Stimulated activated CD8-positive, alpha-beta memory T cell treated with anti-CD3 and anti-CD28 coated beads, Interleukin-7, amount 100 ng/mL, for 1 hour (primary cell): Measurements from ENCODE around the gene DTYMK.
"Not testable (repeated sequence)": the region's sequence is repeated elsewhere in the genome, so short reads cannot be mapped to it uniquely, and the experiment has no call there.

Experiments
- DNase-seq, 2 donors: peaks; one replicate each; pipeline ENCODE4 v3.0.0-alpha.2; 2020; ENCODE audit warnings: low read depth in 2 of 2

DTYMK gene

DNA sequence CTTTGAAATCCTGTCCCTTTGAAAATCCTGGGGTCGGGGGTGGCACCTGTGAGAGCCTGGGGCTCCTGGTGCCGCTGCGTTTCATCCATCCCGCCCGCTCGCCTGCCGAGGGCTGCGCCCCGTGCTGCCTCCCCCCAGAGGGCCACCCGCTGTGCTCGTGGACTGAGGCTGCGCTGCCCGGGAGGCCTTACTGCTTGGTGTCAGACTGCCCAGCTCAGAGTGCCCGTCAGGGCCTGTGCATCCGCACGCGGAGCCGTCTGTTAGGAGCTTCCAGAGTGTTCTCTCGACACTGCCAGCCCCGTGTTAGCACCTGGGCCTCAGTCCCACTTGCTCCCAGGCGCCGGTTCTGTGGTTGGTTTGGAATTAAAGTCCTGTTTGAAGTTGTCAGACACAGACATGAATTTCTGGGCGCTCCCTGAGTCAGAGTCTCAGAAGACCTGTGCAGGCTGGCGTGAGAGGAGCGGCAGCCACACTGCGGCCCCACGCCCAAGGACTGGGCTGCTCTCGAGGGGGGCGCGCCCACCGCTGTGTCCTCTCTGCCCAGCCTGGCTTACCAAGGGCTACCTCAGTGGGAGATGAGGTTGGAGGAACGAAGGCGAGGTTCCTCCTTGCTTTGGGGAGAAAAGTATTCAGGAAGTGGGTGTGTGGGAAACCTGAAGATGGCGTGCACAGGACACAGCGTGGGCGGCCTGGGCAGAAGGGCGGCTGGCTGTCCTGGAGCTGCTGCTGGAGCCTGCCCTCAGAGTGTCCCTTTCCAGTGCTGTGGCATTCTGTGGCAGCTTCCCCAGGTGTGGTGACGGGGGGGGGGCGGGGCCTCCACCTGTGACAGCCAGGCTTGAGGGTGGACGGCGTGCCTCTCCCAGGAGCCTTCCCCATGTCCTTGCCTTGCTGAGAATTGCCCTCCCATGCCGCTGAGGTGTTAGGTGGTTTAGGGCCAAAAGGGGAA is 14.1 kb downstream of the DTYMK start:
- DNase-seq: no peak

DNA sequence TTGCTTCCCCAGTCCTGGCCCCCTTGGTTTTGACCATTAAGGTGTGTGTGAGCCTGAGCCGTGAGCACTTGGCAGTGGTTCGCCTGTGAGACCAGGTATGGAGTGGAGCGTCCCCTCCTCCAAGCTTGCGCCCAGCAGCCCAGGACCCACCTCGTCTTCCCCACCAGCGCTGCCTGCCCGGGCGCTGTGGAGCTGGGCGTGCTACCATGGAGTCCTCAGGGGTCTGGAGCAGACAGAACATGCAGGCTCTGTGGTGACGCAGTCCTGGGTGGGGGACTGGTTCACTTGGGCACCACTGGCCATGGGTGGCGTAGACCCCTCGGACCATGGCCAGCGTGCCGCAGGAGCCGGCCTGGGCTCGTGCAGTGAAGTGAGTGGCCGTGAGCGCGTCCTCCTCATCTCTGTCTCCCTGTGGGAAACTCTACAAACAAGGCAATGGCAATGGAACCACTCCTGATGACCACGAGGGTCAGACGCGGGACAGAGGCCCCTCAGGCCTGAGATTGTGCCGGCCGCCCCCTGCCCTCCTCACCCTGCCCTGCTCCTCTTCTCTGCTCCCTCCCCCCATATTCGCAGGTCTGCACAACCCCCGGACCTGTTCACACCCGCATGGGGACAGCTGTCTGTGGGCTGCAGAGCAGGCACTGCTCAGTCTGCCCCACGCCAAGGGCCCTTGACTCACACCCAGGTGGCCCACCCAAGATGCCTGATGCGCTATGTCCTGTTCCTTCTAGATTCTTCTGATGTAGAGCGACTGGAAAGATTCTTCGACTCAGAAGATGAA is 15.0 kb downstream of the DTYMK start:
- no peak for DNase-seq

DNA sequence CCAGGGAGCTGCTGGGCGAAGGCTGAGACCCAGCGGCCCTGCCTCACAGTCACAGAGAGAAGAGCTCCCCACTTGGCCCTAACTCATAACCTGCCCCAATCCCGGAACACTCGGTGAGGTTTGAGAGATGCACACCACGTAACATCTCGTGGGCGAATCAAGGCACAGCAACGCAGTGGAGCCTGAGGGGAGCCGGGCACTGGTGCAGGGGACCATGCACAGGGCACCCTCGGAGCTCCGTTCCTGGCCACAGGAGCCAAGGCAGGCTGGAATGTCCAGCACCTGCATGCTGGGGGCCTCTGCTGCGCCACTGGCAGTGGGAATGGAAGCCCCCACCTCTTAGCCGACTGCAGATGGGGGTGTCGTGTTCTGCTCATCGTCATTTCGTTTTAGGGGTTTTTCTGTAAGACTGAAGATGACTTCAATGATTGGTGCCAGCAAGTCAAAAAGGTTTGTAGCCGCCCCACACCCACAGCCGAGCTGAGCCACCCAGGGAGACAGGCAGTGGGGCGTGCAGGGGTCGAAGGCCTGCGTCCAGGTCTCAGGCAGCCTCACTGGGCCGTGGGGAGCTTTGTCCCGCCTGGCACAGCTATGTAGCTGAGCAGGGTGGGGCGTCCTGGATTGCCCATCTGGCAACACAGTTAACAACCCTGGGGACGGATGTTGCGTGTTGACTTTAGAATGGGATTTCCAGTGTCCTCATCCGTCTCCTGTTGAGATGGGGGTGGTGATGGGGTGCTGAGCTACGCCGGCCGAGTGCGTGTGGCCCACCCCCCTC is 16.1 kb downstream of the DTYMK start:
- no peak for DNase-seq

DNA sequence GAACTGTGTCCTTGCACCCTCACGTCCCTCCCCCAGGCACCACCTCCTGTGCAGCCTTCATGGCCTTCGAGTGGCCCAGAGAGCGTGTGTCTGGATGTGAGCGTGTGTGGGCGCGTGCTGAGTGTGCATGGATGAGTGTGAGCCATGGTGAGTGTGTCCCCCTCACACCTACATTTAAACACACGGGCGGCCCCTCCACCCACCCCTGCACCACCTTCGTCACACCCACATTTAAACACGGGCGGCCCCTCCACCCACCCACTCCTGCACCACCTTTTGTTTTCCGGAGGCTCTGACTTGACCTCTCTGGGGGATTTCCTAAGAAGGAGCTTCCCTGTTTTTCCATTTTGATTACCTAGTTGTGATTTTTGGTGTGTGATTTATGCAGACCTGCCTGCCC is 17.8 kb downstream of the DTYMK start:
- DNase-seq: no peak

DNA sequence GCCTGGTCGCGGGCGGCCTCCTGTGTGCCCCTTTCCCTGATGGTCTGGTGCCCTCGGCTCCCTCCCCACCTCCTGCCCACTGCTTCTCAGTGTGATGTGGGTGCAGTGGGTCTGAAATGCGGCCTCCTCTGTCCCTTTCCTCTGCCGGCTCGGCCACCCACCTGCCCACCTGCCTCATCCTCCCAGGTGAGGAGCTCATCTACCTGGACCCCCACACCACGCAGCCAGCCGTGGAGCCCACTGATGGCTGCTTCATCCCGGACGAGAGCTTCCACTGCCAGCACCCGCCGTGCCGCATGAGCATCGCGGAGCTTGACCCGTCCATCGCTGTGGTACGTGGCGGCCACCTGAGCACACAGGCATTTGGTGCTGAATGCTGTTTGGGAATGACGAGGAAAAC is 18.3 kb downstream of the DTYMK start:
- DNase-seq: no peak

DNA sequence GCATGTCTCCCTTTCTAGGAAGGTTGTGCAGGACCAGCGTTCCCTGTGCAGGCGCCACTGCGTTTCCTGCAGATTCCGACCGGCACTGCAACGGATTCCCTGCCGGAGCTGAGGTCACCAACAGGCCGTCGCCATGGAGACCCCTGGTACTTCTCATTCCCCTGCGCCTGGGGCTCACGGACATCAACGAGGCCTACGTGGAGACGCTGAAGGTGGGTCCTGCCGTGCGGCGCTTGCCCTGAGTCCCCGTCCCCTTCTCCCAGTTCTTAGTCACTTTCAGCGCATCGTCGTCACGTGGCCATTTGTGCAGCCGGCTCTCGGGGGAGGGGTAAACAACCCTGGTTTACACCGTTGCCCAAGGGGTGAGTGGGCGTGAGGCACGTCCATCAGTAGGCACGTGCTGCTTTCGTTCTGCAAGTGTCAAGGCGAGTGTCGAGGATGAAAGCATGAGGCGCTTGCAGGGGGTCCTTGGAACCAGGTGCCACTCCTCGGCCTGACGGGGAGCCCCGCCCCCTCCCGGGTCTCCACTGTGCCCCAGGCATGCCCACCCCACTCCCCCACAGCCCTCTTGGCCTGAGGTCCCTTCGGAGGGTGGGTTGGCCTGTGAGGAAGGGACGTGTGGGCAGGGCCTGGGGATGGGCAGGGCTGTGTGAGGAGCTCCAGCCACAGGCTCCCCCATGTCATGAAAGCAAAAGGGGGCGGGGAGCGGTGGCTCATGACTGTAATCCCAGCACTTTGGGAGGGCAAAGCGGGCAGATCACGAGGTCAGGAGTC is 19.8 kb downstream of the DTYMK start:
- no peak for DNase-seq

DNA sequence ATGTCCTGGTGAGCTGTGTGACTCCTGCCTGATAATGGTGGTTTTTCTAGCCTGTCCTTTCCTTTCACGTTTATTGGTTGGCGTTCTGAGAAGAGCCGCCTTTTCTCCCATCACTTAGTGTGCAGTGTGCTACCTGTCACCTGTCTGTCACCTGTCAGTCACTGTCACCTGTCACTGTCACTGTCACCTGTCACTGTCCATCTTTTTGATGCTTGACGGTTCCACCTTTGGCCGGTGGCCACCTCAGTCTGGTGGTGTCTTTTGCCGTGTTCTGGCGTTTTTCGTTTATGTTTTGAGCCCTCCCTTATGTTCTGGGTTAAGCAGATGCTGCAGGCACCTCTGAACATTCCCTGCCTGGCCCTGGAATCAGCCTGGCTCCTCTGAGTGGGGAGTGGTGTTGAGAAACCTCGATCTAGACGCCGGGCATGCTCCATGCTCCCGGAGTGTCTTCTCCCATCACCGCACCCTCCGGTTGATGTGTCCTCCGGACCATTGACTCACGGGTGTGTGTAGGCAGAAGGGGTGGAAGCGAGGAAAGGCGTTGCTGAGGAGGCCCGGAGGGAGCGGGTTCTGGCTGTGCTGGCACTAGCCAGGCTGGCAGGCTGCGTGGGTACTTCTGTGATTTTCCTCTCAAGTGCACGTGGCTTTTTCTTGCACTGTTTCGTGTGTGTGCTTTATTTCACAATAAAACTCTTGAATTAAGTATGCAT is 20.7 kb downstream of the DTYMK start:
- DNase-seq: no peak

DNA sequence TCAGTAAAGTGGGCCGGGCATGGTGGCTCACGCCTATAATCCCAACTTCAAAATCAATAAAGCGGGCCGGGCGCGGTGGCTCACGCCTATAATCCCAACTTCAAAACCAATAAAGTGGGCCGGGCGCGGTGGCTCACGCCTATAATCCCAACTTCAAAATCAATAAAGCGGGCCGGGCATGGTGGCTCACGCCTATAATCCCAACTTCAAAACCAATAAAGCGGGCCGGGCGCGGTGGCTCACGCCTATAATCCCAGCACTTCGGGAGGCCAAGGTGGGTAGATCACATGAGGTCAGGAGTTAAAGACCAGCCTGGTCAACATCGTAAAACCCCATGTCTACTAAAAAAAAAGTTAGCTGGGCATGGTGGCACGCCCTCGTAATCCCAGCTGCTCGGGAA is 23.9 kb downstream of the DTYMK start:
- not testable (repeated sequence) for DNase-seq

DNA sequence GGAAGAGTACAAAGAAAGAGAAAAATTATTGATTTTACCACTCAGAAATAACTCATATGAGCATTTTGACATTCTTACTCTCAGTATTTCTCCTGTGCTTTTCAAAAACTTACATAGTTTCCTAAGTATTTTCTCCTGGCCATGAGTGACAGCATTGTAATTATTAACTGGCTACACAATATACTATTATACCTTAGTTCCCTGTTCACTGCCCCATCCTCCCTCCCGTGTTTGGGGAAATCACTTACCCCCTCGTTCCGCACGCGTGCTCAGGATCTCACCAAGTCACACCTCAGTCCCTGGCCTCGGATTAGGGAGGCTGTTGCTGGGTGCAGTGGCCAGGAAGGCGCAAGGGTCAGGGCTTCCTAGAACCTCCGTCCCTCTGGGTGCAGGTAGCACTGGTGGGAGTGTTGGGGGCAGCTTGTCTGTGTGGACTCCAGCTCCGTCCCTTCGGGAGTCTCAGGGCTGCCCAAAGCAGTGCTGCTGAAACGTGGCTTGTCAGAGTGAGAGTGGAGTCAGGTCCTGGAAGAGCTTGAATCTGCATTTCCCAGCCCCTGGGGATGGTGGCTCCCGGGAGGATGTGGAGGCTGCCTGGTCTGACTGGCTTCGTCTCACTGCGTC is 25.9 kb downstream of the DTYMK start:
- DNase-seq: no peak

DNA sequence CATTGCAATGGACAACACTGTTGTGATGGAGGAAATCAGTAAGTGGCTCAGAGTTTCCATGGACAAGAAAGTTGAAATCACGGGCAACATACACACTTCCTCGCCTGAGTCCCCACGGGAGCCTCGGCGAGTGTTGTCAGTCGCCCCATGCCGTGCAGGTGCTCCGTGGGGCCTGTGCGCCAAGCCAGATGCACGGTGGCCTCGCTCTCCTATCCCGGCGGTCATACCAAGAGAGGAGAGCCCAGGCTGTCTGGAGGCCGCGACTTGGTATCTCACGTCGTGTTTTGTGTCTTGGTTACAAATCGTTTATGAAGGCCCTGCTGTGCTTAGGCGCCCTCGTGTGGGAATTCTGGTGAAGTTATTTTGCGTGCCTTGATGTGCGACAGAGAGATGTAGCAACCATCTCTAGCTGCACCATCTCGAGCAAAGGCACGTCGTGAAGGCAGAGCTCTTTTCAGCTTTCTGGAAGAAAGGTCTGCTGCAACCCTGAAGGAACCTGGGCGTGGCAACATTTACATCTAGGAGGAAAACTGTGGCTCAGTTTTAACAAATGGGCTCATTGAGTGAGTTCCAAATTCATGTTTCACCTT is 27.4 kb downstream of the DTYMK start:
- DNase-seq: no peak

DNA sequence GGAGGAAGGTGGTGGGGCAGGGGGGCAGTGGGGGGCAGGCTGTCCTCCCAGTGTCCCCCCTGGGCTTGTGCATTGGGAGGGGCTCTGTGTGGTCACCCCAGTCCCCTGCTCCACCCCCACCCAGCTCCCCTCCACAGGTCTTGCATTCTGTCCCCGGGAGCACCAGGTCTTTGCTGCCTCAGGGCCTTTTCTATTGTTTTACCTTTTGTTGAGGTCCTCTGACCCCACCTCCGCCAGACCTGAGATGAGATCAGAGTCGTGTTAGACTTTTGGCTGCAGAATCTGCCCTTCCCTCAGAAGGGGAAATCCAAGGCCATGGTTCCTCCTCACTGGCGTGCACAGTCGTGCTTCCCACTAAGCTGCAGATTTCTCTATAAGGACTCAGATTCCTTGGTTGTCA is 28.3 kb downstream of the DTYMK start:
- no peak for DNase-seq

DNA sequence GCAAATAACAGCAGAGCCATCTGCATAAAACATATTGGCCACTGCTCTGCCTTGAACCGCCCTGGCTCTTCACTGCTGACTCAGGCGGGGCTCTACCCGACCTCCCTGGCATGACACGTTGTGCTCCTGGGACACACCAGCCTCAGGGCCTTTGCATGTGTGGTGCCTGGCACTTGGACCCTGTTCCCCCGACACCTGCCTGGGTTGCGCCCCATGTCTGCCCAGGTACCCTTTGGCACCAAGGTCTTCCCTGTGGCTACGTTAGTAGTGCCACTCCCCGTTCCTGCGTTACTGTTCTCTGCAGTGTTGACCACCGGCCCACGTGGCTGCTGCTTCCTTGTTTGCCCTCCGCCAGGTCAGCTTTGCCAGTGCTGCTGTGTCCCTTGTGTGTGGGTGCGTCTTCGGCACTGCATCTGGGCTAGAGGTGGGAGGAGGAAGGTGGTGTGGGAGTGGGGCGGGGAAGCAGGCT is 28.8 kb downstream of the DTYMK start:
- DNase-seq: no peak

DNA sequence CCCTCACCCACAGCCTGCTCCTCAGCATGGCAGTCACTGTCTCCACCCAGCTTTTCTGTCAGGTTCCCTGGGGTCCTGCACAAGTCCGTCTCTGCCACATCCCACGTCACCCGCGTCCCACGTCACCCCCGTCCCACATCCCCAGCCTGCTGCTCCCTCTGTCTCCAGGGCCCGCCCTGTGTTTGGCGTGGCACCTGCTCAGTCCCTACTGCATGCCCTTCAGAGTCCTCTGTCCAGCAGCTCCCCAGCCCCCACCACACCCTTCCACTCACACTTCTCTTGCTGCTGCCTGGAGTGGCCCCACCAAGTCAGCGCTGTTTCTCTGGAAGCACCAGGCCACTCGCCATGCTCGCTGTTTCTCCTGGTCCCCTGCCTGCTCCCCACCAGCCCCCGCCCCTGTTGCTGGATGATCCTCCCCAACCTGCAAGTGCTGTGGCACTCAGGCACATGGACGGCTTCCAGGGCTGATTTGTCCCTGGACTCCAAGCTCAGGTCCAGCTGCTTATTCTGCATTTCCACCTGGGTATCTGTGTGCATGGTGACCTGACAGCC is 30.3 kb downstream of the DTYMK start:
- DNase-seq: no peak

DNA sequence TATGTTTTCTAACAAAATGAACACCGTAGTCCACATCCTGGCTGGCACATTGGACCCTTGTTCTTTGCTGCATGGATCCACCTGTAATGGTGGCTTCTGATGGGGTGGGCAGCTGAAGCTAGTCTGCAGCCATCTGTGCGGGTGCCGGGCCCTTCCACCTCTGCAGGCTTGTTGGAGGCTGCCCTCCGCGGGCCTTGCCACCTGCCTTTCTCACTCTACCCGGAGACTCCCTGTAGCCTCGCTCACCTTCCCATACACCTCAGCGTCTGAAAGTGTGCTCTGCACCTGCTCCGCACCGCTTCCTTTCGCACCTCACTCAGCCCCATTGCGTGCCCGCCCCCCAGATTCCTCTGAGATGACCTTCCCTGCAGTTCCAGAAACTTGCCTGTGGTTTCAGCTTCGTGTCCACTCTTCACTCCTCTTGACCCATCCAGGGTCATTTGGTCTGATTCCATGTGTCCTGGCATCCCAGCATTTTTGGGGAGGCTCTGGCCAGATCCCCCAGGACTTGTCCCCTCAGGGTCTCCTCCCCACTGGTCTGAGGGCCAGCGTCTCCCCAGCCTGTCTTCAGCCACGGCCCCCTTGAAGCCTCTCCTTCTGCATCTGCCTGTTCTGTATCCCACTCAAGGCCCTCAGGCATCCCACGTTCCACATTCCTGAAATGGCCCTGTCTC is 31.0 kb downstream of the DTYMK start:
- DNase-seq: no peak

DNA sequence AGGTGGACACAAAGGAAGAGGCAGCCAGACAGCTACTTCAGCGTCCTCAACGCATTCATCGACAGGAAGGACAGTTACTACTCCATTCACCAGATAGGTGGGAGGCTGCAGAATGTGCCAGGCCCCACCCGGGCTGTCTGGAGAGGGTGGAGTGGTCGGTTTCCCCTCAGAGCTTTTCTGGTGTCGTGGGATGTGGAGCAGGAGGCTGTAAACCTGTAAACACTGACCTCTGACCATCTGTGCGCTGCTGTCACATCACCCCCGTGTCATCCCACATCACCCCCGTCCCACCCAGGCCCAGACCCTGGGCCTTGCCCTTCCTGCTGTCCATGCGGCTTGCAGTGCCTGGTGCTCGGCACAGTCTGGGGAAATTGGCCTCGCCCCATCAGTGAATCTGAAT is 32.1 kb downstream of the DTYMK start:
- DNase-seq: no peak

DNA sequence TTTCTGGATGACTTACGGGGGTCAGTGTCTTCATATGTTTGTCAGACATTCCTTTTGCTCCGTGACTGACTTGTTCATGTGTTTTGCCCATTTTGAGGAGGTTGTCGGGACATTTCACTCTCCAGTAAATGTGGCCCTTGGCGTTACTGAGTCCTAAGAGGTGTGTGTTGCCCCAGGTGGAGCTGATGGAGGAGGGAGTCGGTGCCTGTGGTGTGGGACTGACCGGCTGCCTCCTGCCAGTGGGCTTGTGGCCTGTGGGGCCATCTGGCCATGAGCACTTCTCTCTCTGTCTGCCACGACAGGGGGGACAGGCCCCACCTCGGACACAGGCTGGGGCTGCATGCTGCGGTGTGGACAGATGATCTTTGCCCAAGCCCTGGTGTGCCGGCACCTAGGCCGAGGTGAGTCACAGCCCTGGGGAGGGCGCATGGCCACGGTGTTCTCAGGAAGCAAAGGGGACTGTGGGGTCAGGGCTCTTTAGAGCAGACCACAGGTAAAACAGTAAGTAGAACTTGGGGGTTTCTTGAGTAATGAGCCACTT is 33.3 kb downstream of the DTYMK start:
- DNase-seq: no peak

DNA sequence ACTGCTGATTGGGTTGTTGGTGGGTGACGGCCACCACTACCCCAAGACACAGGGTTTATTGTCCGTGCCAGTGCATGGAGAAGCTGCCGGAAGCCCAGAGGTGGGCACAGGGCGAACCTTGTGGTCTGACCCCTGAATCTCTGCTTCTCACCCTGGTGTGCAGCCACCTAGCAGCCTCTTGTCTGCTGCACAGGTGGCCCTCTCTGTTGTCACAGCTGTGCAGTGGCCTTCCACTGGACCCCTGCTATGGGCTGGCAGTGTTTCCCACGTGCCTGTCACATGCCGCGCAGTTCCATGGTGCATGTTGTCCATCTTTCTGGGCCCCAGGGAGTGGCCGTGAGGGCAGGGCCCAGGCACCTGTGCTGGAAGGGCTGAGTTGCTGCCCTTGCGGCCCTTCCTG is 33.9 kb downstream of the DTYMK start:
- DNase-seq: no peak

DNA sequence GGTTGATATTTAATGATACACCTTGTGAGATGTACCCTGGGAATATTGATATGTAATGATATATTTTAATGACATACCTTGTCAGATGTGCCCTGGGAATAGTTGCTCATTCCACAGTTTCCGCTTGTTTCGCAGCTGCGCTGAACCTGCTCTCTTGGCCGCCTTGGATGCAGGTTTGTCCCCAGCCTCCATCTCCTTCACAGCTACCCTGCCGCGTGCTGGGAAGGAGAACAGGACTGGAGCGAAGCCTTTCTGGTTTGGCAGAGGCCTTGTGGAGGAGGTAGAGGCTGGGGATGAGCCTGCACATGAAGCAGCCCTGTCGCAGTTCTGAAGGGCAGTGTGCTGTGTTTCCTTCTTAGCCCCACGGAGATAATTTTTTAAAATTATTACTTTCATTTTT is 34.5 kb downstream of the DTYMK start:
- no peak for DNase-seq

DNA sequence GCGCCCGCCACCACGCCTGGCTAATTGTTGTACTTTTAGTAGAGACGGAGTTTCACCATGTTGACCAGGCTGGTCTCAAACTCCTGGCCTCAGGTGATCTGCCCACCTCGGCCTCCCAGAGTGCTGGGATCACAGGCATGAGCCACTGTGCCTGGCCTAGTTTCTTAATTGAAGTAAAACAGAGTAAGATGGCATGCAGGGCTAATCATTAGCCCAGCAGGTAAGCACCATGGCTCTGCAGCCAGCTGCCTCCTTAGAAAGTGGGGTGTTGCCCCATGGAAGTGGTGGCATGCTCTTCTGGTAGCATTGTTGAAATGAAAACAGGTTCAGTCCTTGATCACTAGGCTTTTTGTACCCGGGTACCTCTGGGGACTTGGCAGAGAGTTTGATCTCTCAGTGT is 36.7 kb downstream of the DTYMK start:
- DNase-seq: no peak
